B cell (primary cell): ENCODE results near the gene CADM1. TPM values are rescaled to one million over a fixed set of nuclear protein-coding genes. Genes with fewer than 3 reads are reported as not detected.

ENCODE experiments used
- ATAC-seq: fragments of 200-7000 bp; cut with Tn5 transposase; one replicate; pipeline ENCODE4 v1.10.0; 2021; ENCODE audit warnings: low read depth, mild to moderate bottlenecking, moderate number of reproducible peaks, moderate library complexity
- CTCF ChIA-PET: fragments of 350-600 bp; sonication (Branson Sonifier 250); formaldehyde crosslinking; loops from one replicate; lab custom pipeline; 2021; ENCODE audit warnings: antibody characterized with exemption, inconsistent platforms; lab: Charles Lee
- POLR2A ChIA-PET: fragments of 350-600 bp; sonication (Branson Sonifier 250); formaldehyde crosslinking; loops from one replicate; lab custom pipeline; 2021; ENCODE audit warnings: antibody characterized with exemption; lab: Charles Lee
- DNase-seq: peaks from one replicate; pipeline ENCODE4 v3.0.0; 2013
- H2AFZ ChIP-seq: 2 replicates; pipeline ENCODE4 v1.6.1; 2012; ENCODE audit warnings: mild to moderate bottlenecking, low read depth, low read length; ENCODE audit not compliant: insufficient read depth, poor library complexity, severe bottlenecking
- H3K27ac ChIP-seq, 2 donors: 1 replicate in 1 of 2; 2 replicates in 1 of 2; pipeline ENCODE4 v1.5.1; 2012 to 2013; ENCODE audit warnings: low read length in 2 of 2, mild to moderate bottlenecking in 2 of 2, moderate library complexity in 1 of 2
- H3K27me3 ChIP-seq, 4 experiments: fragments of 200-600 bp in 1 of 4; sonication (generic) in 1 of 4; replicated peaks in 1 of 4; 1 replicate in 2 of 4; 2 replicates in 2 of 4; pipeline versions ENCODE4 v1.6.1 to v1.7.0; 2013 to 2016; ENCODE audit warnings: low read length in 3 of 4, mild to moderate bottlenecking in 2 of 4, mixed read lengths in 1 of 4, moderate library complexity in 1 of 4; ENCODE audit not compliant: insufficient read depth in 4 of 4, control insufficient read depth in 3 of 4; ENCODE audit errors: control extremely low read depth in 1 of 4
- H3K36me3 ChIP-seq, 2 experiments: replicated peaks in 1 of 2; 1 replicate in 1 of 2; 2 replicates in 1 of 2; pipeline versions ENCODE4 v1.6.1 to v1.7.1; 2013; ENCODE audit warnings: low read length in 1 of 2; ENCODE audit not compliant: insufficient read depth in 2 of 2, control insufficient read depth in 1 of 2; ENCODE audit errors: control extremely low read depth in 1 of 2, extremely low read depth in 1 of 2
- H3K4me1 ChIP-seq, 2 donors: fragments of 200-600 bp in 1 of 2; sonication (generic) in 1 of 2; 1 replicate in 1 of 2; 2 replicates in 1 of 2; pipeline versions ENCODE4 v1.5.1 to v1.6.1; 2013 to 2017; ENCODE audit warnings: low read length in 2 of 2; ENCODE audit not compliant: control insufficient read depth in 2 of 2, insufficient read depth in 2 of 2
- H3K4me2 ChIP-seq: replicated peaks from 2 replicates; pipeline ENCODE3; 2012; ENCODE audit warnings: mild to moderate bottlenecking, low read depth, low read length; ENCODE audit not compliant: poor library complexity, severe bottlenecking
- H3K4me3 ChIP-seq, 5 experiments: fragments of 200-600 bp in 1 of 5; sonication (generic) in 1 of 5; 1 replicate in 3 of 5; 2 replicates in 2 of 5; pipeline versions ENCODE4 v1.5.1 to v1.7.0; 2011 to 2016; ENCODE audit warnings: low read length in 4 of 5, mild to moderate bottlenecking in 4 of 5, low read depth in 2 of 5, control low read depth in 1 of 5, moderate library complexity in 1 of 5; ENCODE audit not compliant: insufficient read depth in 1 of 5; ENCODE audit errors: control extremely low read depth in 1 of 5, extremely low read depth in 1 of 5
- H3K79me2 ChIP-seq: fragments of 200-600 bp; sonication (generic); one replicate; pipeline ENCODE4 v1.6.0; 2016; ENCODE audit warnings: low read length; ENCODE audit not compliant: control insufficient read depth, insufficient read depth
- H3K9ac ChIP-seq: fragments of 200-600 bp; sonication (generic); 2 replicates; pipeline ENCODE4 v1.6.1; 2017; ENCODE audit warnings: mild to moderate bottlenecking, low read length, moderate library complexity
- H3K9me3 ChIP-seq, 3 donors: one replicate each; pipeline versions ENCODE4 v1.6.1 to v1.7.1; 2013; ENCODE audit warnings: low read length in 2 of 3; ENCODE audit not compliant: control insufficient read depth in 2 of 3, insufficient read depth in 1 of 3; ENCODE audit errors: control extremely low read depth in 1 of 3
- H4K20me1 ChIP-seq: 2 replicates; pipeline ENCODE4 v1.6.0; 2012; ENCODE audit warnings: mild to moderate bottlenecking, low read length; ENCODE audit not compliant: insufficient read depth, control insufficient read depth, poor library complexity, severe bottlenecking
- H3K27ac Mint-ChIP-seq: one replicate; pipeline ENCODE4 v1.8.0; 2021; ENCODE audit warnings: mixed read lengths
- H3K27me3 Mint-ChIP-seq: one replicate; pipeline ENCODE4 v1.8.0; 2021; ENCODE audit warnings: mixed read lengths
- H3K4me1 Mint-ChIP-seq: one replicate; pipeline ENCODE4 v1.8.0; 2021; ENCODE audit warnings: mixed read lengths
- H3K4me3 Mint-ChIP-seq: one replicate; pipeline ENCODE4 v1.8.0; 2021; ENCODE audit warnings: mixed read lengths
- H3K9me3 Mint-ChIP-seq: one replicate; pipeline ENCODE4 v1.8.0; 2022; ENCODE audit warnings: mixed read lengths; ENCODE audit not compliant: insufficient read depth
- EZH2 ChIP-seq: IDR thresholded peaks from 2 replicates; pipeline ENCODE4 v1.6.1; 2012; ENCODE audit warnings: borderline replicate concordance, low read depth, mild to moderate bottlenecking, moderate library complexity, low read length; ENCODE audit not compliant: insufficient read depth, poor library complexity, severe bottlenecking
- WGBS: methylation state at CpG from one replicate; pipeline ENCODE4 v1.1.5; 2013; ENCODE audit warnings: missing lambda C conversion rate; ENCODE audit not compliant: insufficient coverage; 5-methylcytosine and 5-hydroxymethylcytosine counted together
- intact Hi-C: fragments of 100-400 bp; cut with micrococcal nuclease; formaldehyde crosslinking; loops from one replicate; pipeline ENCODE4 v1.10.0; 2022
- polyA plus RNA-seq: library from polyadenylated mRNA; depleted of rRNA; stranded (reverse); fragments of >200 nt; gene quantifications from 2 replicates; pipeline ENCODE4 v1.2.3, GENCODE V29; 2012
- total RNA-seq, 2 donors: library from RNA; stranded (reverse); fragments of 120-200 nt in 1 of 2; gene quantifications; 1 replicate in 1 of 2; 2 replicates in 1 of 2; pipeline versions ENCODE4 v1.2.3 to v1.2.4, GENCODE V29; 2013 to 2022
- TF ChIP-seq, protein P1 (sequence below): fragments of 200-600 bp; IDR thresholded peaks from one replicate; pipeline ENCODE4 v1.8.0; 2022; ENCODE audit warnings: antibody characterized with exemption, mild to moderate bottlenecking

The CADM1 gene
- total and polyA plus RNA-seq, 2 donors (not counting 1 experiment from before 2014, with no cell fraction given), result 0.43 to 0.49 TPM

DNA sequence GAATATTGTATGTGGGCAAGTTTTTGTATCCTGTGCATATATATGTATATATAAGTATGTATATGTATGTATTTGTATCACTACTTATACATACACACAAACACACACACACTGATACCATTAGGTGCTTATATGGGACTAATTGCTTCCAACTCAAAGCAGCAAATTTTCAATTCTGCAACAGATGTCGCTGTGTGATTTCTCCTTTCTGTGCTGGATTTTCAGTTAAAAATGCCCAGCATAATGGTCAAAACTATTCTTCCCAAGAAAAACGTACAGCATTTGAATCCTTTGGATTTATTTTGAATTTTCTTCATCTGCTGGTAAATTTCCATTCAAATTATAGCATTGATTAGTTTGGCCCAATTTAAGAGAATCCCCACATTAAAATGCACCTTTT is 4.3 kb downstream of the CADM1 start:
- no peaks in the 10 kb centered on the region for H3K79me2 ChIP-seq
- H3K27me3 ChIP-seq, result peaks cover 0 to 39% (median 35%) of the 10 kb centered on the region in 4 experiments

DNA sequence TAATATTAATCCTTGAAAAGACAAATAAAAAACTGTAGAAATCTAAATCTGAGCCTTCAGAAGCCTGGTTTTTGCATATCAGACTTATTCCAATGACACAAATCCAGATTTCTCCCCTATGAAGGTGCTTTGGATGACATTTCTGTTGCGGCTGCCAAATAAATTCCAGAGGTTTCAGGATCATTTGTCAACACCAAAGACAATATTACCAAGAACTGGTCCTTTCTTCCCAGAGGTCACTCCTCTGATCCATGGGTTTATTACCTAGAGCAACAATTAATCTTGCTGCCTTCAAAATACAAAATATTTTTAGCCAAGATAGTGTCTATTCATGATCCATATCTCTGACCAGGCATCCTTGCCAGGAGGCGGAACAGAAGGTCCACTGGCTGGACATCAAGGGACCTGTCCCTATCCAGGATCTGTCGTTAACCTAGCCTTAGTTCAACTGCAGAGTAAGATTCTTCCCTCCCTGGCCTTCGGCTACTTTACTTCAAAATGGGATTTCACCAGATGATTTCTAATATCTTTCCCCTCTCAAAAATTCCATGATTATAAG is 4.9 kb downstream of the CADM1 start:
- Mint-ChIP-seq H3K4me1 (peaks cover 2% of the 10 kb centered on the region), H3K9me3 (no peaks in the 10 kb centered on the region), H3K27ac (no peak overlapping the region), H3K27me3 (peaks cover 20% of the 10 kb centered on the region), H3K4me3 (no peak overlapping the region)
- ChIA-PET CTCF (no interaction called here), POLR2A (no interaction called here)
- Histone ChIP-seq H3K4me2 (no peak overlapping the region), H3K9me3 (peaks cover 0 to 17% (median 2%) of the 10 kb centered on the region in 3 donors), H3K4me1 (peaks cover 9 to 19% of the 10 kb centered on the region in 2 donors), H3K79me2 (no peaks in the 10 kb centered on the region), H3K27ac (no peak overlapping the region), H3K36me3 (no peaks in the 10 kb centered on the region), H3K27me3 (peaks cover 0 to 33% (median 32%) of the 10 kb centered on the region in 4 experiments), H3K4me3 (no peak overlapping the region), H3K9ac (no peak overlapping the region), H4K20me1 (no peaks in the 10 kb centered on the region), H2AFZ (no peak overlapping the region)
- intact Hi-C loops, result no loop called here
- no peak for ATAC-seq
- TF ChIP-seq, protein P1, sequence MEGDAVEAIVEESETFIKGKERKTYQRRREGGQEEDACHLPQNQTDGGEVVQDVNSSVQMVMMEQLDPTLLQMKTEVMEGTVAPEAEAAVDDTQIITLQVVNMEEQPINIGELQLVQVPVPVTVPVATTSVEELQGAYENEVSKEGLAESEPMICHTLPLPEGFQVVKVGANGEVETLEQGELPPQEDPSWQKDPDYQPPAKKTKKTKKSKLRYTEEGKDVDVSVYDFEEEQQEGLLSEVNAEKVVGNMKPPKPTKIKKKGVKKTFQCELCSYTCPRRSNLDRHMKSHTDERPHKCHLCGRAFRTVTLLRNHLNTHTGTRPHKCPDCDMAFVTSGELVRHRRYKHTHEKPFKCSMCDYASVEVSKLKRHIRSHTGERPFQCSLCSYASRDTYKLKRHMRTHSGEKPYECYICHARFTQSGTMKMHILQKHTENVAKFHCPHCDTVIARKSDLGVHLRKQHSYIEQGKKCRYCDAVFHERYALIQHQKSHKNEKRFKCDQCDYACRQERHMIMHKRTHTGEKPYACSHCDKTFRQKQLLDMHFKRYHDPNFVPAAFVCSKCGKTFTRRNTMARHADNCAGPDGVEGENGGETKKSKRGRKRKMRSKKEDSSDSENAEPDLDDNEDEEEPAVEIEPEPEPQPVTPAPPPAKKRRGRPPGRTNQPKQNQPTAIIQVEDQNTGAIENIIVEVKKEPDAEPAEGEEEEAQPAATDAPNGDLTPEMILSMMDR, result no peak
- no peak for TF ChIP-seq EZH2
- WGBS, result 100% methylated on average over 2 of the region's 4 CpGs
- no peak for DNase-seq

More for the DNA sequence above, 4.3 kb downstream of the CADM1 start:
- Mint-ChIP-seq H3K9me3 (no peaks in the 10 kb centered on the region), H3K4me3 (no peak overlapping the region), H3K27ac (no peak overlapping the region), H3K27me3 (peaks cover 24% of the 10 kb centered on the region), H3K4me1 (peaks cover 6% of the 10 kb centered on the region)
- ChIA-PET CTCF (no interaction called here), POLR2A (no interaction called here)
- no peak overlapping the region for H3K4me2 ChIP-seq
- H4K20me1 ChIP-seq, result no peaks in the 10 kb centered on the region
- H3K36me3 ChIP-seq, result no peaks in the 10 kb centered on the region
- DNase-seq, result no peak
- H3K27ac ChIP-seq, result no peak overlapping the region
- no peak overlapping the region for H3K4me3 ChIP-seq
- WGBS, result no CpG with 5 or more reads among the region's 2 CpGs
- no peak overlapping the region for H2AFZ ChIP-seq
- intact Hi-C loops, result no loop called here
- H3K9me3 ChIP-seq, result peaks cover 0 to 23% (median 2%) of the 10 kb centered on the region in 3 donors
- H3K4me1 ChIP-seq, result peaks cover 14 to 25% of the 10 kb centered on the region in 2 donors
- ATAC-seq, result no peak
- TF ChIP-seq EZH2, result no peak
- TF ChIP-seq, protein P1, result no peak
- H3K9ac ChIP-seq, result no peak overlapping the region
